Epithelial cell of esophagus (primary cell): ENCODE measurements around the gene KL.

Experiments used
- DNase-seq: peaks from one replicate; pipeline ENCODE4 v3.0.0; 2010; ENCODE audit warnings: low read depth
- H3K4me3 ChIP-seq: 2 replicates; pipeline ENCODE4 v1.5.1; 2011; ENCODE audit warnings: mild to moderate bottlenecking, low read length, control low read depth
- CTCF ChIP-seq: IDR thresholded peaks from 2 replicates; pipeline ENCODE4 v1.5.1; 2011; ENCODE audit warnings: low read depth, mild to moderate bottlenecking, low read length, control low read depth, inconsistent platforms; ENCODE audit not compliant: insufficient read depth; ENCODE audit errors: missing control alignments

Gene KL

GRCh38 chr13:33032037-33032625 is 15.9 kb downstream of the KL start:
- no peak overlapping the region for H3K4me3 ChIP-seq
- DNase-seq, result no peak
- no peak for TF ChIP-seq CTCF

GRCh38 chr13:33033051-33033812 is 17.0 kb downstream of the KL start:
- TF ChIP-seq CTCF, result no peak
- no peak for DNase-seq
- no peak overlapping the region for H3K4me3 ChIP-seq

GRCh38 chr13:33033986-33034385 is 17.8 kb downstream of the KL start:
- no peak overlapping the region for H3K4me3 ChIP-seq
- no peak for TF ChIP-seq CTCF
- DNase-seq, result no peak

- no peak for TF ChIP-seq CTCF
- no peak overlapping the region for H3K4me3 ChIP-seq
These were observed 18.8 kb downstream of the KL start for GRCh38 chr13:33034882-33035520.

GRCh38 chr13:33037673-33038072 is 21.4 kb downstream of the KL start:
- DNase-seq, result no peak
- TF ChIP-seq CTCF, result no peak
- H3K4me3 ChIP-seq, result no peak overlapping the region

More at GRCh38 chr13:33034882-33035520, 18.8 kb downstream of the KL start:
- DNase-seq, result no peak

GRCh38 chr13:33040090-33040489 is 23.9 kb downstream of the KL start:
- no peak for TF ChIP-seq CTCF
- H3K4me3 ChIP-seq, result no peak overlapping the region
- no peak for DNase-seq
